HG03354 (cell line): ENCODE results near the gene HCN2.
"Not testable (repeated sequence)": the region's sequence is repeated elsewhere in the genome, so short reads cannot be mapped to it uniquely, and the experiment has no call there.

ENCODE experiments used
- ATAC-seq: cut with Tn5 transposase; IDR thresholded peaks from one replicate; pipeline ENCODE4 v1.9.1; 2021; ENCODE audit warnings: mild to moderate bottlenecking; ENCODE audit not compliant: unreplicated experiment, poor library complexity, severe bottlenecking

Gene HCN2

GRCh38 chr19:583968-584239 is 5.8 kb upstream of the HCN2 start:
- ATAC-seq: no peak

GRCh38 chr19:584240-585001 is 5.3 kb upstream of the HCN2 start:
- no peak for ATAC-seq

GRCh38 chr19:585146-585545 is 4.5 kb upstream of the HCN2 start:
- not testable (repeated sequence) for ATAC-seq

GRCh38 chr19:585551-586110 is 4.0 kb upstream of the HCN2 start:
- no peak for ATAC-seq

- no peak for ATAC-seq
Observed at GRCh38 chr19:588093-588740, 1.5 kb upstream of the HCN2 start.

GRCh38 chr19:588741-589692 is 664 bp upstream of the HCN2 start:
- ATAC-seq: no peak

GRCh38 chr19:590396-590745 is 690 bp downstream of the HCN2 start:
- ATAC-seq: no peak

GRCh38 chr19:590750-591098 is 1.0 kb downstream of the HCN2 start:
- no peak for ATAC-seq

- ATAC-seq: no peak
Observed at GRCh38 chr19:591099-591958, 1.6 kb downstream of the HCN2 start.

GRCh38 chr19:592101-592500 is 2.4 kb downstream of the HCN2 start:
- no peak for ATAC-seq

- no peak for ATAC-seq
Observed at GRCh38 chr19:593055-593454, 3.4 kb downstream of the HCN2 start.

GRCh38 chr19:593505-593904 is 3.8 kb downstream of the HCN2 start:
- ATAC-seq: no peak

- ATAC-seq: no peak
Observed at GRCh38 chr19:594265-594870, 4.7 kb downstream of the HCN2 start.

- ATAC-seq: no peak
Observed at GRCh38 chr19:595326-596262, 5.9 kb downstream of the HCN2 start.

- ATAC-seq: no peak
Observed at GRCh38 chr19:596263-596655, 6.6 kb downstream of the HCN2 start.

- no peak for ATAC-seq
Observed at GRCh38 chr19:597406-598315, 8.0 kb downstream of the HCN2 start.

GRCh38 chr19:601310-601709 is 11.6 kb downstream of the HCN2 start:
- ATAC-seq: no peak
